Putamen (tissue), 1 donor: Measurements from ENCODE around the gene CLDN22.

Experiments
- DNase-seq: peaks from one replicate; pipeline ENCODE4 v3.0.0-alpha.2; 2016; ENCODE audit warnings: low spot score

The CLDN22 gene

DNA sequence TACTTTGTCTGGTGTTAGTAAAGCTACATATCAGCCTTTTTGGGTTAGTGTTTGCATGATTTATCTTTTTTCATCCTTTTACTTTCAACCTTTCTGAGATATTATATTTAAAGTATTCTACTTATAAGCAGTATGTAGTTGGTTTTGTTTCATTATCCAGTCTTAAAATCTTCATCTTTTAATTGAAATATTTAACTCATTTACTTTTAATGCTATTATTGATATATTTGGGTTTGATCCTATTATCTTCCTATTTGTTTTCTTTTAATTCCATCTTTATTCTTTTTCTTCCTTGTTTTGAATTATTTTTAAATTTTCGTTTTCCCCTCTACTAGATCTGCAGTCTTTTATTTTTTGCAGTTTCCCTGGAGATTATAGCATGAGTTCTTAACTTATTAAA, 44.0 kb downstream of the CLDN22 start:
- DNase-seq, result no peak

DNA sequence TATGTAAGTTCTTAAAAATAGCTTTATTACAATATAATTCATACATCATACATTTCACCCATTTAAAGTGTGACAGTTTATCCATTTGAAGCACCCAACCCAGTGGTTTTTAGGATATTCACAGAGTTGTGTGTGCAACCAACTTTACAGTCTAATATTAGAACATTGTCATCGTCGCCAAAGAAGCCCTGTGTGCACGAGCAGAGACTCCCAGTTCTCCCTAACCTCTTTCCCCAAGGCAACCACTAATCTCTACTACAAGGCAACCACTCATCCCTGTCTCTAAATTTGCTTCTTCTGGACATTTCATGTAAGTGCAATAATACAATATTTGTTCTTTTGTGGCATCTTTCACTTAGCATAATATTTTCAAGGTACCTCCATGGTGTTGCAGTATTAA, 47.7 kb downstream of the CLDN22 start:
- no peak for DNase-seq

- peak; percentile 64 for DNase-seq
Measured at GRCh38 chr4:183268556-183268955, 51.5 kb downstream of the CLDN22 start.
